Measurements from ENCODE around the gene BEGAIN. TPM values are rescaled to one million over a fixed set of nuclear protein-coding genes. Genes with fewer than 3 reads are reported as not detected.
A peak's percentile ranks its signal among the peaks of the same experiment; 100 is the strongest.

The BEGAIN gene
- not detected in 2 replicates for total RNA-seq (2014; rRNA removed)
- not detected for polyA plus RNA-seq (2012)

- DNase-seq (ENCODE audit: low read depth): no peak
Observed at GRCh38 chr14:100587086-100587762, at the start of gene BEGAIN. Gene BEGAIN (minus strand): TSS chr14:100587417. CDS start chr14:100587290, 127 bp downstream.

GRCh38 chr14:100636559-100636958, 49.3 kb upstream of the BEGAIN start:
- no peak for DNase-seq (ENCODE audit: low read depth)

- no peak for DNase-seq (ENCODE audit: low read depth)
Observed at GRCh38 chr14:100634026-100634425, 46.8 kb upstream of the BEGAIN start.

- no peak for DNase-seq (ENCODE audit: low read depth)
Observed at GRCh38 chr14:100633406-100633805, 46.2 kb upstream of the BEGAIN start.

- DNase-seq (ENCODE audit: low read depth): peak; percentile 27
Observed at GRCh38 chr14:100629696-100630095, 42.5 kb upstream of the BEGAIN start.

- DNase-seq (ENCODE audit: low read depth): no peak
Observed at GRCh38 chr14:100629098-100629497, 41.9 kb upstream of the BEGAIN start.

- no peak for DNase-seq (ENCODE audit: low read depth)
Observed at GRCh38 chr14:100628225-100628624, 41.0 kb upstream of the BEGAIN start.

- DNase-seq (ENCODE audit: low read depth): no peak
Observed at GRCh38 chr14:100626614-100627013, 39.4 kb upstream of the BEGAIN start.

GRCh38 chr14:100623961-100624360, 36.7 kb upstream of the BEGAIN start:
- no peak for DNase-seq (ENCODE audit: low read depth)

- DNase-seq (ENCODE audit: low read depth): no peak
Observed at GRCh38 chr14:100623557-100623956, 36.3 kb upstream of the BEGAIN start.

GRCh38 chr14:100622708-100623485, 35.7 kb upstream of the BEGAIN start:
- DNase-seq (ENCODE audit: low read depth): no peak

- no peak for DNase-seq (ENCODE audit: low read depth)
Observed at GRCh38 chr14:100622224-100622623, 35.0 kb upstream of the BEGAIN start.

- no peak for DNase-seq (ENCODE audit: low read depth)
Observed at GRCh38 chr14:100621806-100622205, 34.6 kb upstream of the BEGAIN start.

- no peak for DNase-seq (ENCODE audit: low read depth)
Observed at GRCh38 chr14:100620255-100621100, 33.3 kb upstream of the BEGAIN start.

- no peak for DNase-seq (ENCODE audit: low read depth)
Observed at GRCh38 chr14:100619396-100620254, 32.4 kb upstream of the BEGAIN start.

GRCh38 chr14:100618763-100619320, 31.6 kb upstream of the BEGAIN start:
- no peak for DNase-seq (ENCODE audit: low read depth)

GRCh38 chr14:100618318-100618693, 31.1 kb upstream of the BEGAIN start:
- no peak for DNase-seq (ENCODE audit: low read depth)

GRCh38 chr14:100617410-100618317, 30.4 kb upstream of the BEGAIN start:
- no peak for DNase-seq (ENCODE audit: low read depth)

- no peak for DNase-seq (ENCODE audit: low read depth)
Observed at GRCh38 chr14:100616854-100617409, 29.7 kb upstream of the BEGAIN start.
